ENCODE data around the gene CAPSL. TPM values are rescaled to one million over a fixed set of nuclear protein-coding genes. Genes with fewer than 3 reads are reported as not detected.
"Not testable (repeated sequence)": the region's sequence is repeated elsewhere in the genome, so short reads cannot be mapped to it uniquely, and the experiment has no call there.

CAPSL gene
- total RNA-seq, result not detected
- long read RNA-seq, donor 1, result 0 reads
- long read RNA-seq, donor 2, result 0 reads

GRCh38 chr5:35938568-35939227, at the start of gene CAPSL:
CAPSL (minus strand) TSS chr5:35938622; CDS start chr5:35921120, 17,502 bp downstream.
- intact Hi-C loops (cut with DNase I), result no loop called here
- DNase-seq (ENCODE audit: low spot score), result no peak

DNA sequence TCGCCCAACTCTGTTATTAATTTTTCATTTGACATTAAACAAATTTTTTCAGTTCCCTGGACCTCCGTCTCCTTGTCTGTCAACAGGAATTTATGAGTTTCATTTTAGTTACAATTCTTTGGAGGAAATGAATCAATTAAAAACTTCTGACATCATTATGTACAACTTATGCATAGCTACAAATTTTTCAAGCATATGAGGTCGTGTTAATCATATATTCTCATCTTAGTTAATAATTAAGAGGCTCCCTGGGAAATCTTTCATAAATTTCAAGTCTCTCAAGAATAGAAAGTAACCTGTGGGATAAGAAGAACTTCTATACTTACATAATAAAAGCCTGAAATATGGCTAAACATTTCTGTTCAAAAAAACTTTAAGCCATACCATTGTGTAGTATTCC, 49.4 kb upstream of the CAPSL start:
- DNase-seq (ENCODE audit: low spot score), result no peak
- intact Hi-C loops (cut with DNase I), result no loop called here

GRCh38 chr5:35979715-35980114, 41.3 kb upstream of the CAPSL start:
- intact Hi-C loops (cut with DNase I), result no loop called here
- DNase-seq (ENCODE audit: low spot score), result no peak

DNA sequence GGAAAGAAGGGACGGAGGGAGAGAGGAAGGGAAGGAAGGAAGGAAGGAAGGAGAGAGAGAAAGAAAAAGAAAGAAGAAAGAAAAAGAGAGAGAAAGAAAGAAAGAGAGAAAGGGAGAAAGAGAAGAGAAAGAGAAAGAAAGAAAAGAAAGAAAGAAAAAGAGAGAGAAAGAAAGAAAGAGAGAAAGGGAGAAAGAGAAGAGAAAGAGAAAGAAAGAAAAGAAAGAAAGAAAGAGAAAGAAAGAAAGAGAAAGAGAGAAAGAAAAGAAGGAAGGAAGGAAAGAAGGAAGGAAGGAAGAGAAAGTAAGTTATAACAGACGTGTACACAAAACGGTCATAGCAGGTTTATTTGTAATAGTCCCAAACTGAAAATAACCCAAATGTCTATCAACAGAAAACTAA, 38.4 kb upstream of the CAPSL start:
- intact Hi-C loops (cut with DNase I); DNase-seq (ENCODE audit: low spot score): not testable (repeated sequence)

DNA sequence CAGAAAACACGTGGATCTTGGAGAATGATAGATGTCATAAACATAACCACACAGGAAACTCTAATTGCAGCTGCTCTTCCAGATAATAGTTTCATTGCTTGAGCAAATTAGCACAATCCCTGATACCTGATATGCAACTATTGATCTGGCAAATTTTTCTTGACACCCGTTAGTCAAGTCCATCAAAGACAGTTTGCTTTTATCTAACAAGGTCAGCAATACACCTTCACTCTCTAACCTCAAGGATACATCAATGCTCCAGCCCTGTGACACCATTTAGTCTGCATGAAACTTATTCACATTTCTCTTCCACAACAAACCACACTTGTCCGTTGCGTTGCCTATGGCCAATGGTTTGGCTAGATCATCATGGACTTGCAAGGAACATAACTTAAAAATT, 36.1 kb upstream of the CAPSL start:
- intact Hi-C loops (cut with DNase I), result no loop called here
- DNase-seq (ENCODE audit: low spot score), result no peak

- intact Hi-C loops (cut with DNase I), result no loop called here
- DNase-seq (ENCODE audit: low spot score), result no peak
Measured at GRCh38 chr5:35971878-35972210, 33.4 kb upstream of the CAPSL start.

- intact Hi-C loops (cut with DNase I), result no loop called here
- no peak for DNase-seq (ENCODE audit: low spot score)
Measured at GRCh38 chr5:35971186-35971877, 32.9 kb upstream of the CAPSL start.

GRCh38 chr5:35963381-35963843, 25.0 kb upstream of the CAPSL start:
- no peak for DNase-seq (ENCODE audit: low spot score)
- intact Hi-C loops (cut with DNase I), result no loop called here

- no peak for DNase-seq (ENCODE audit: low spot score)
- intact Hi-C loops (cut with DNase I), result no loop called here
Measured at GRCh38 chr5:35960328-35960727, 21.9 kb upstream of the CAPSL start.

DNA sequence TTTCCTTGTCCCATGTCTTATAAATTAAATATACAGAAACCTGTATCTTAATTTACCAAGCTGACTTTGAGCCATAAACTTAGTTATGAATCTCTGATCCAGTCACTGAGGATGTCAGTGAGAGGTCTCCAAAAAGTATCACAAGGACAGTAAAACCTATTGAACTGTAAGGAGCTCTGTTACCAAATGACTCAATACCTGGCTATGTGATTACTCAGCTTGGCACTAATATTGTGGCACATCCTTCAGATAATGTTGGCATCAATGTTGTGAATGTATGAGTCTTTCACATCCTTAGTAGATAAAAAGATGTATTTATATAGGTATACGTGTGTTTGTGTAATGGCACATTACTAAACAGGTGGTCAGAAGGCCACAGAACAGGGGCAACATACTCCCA, 18.0 kb upstream of the CAPSL start:
- intact Hi-C loops (cut with DNase I), result no loop called here
- DNase-seq (ENCODE audit: low spot score), result no peak

DNA sequence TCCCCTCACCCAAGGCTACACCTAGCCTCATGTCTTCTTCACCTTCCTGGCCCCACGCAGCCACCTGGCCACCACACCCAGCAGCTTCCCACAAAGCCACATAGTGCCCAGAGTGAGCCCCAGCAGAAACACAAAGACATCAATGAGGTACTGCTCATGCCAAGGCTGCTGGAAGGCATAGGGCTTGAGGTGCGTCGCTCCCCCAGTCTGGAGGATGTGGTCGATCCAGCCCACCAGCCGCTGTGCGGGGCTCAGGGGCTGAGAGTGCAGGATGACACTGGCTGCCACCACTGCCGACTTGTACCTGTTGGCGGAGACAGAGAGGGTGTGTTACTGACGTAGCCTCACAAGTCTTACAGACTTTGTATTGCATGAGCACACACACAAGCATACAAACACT, 15.8 kb upstream of the CAPSL start:
- intact Hi-C loops (cut with DNase I), result no loop called here
- DNase-seq (ENCODE audit: low spot score), result no peak

GRCh38 chr5:35947085-35947484, 8.7 kb upstream of the CAPSL start:
- no peak for DNase-seq (ENCODE audit: low spot score)
- intact Hi-C loops (cut with DNase I), result no loop called here

- DNase-seq (ENCODE audit: low spot score), result no peak
- intact Hi-C loops (cut with DNase I), result no loop called here
Measured at GRCh38 chr5:35939639-35940038, 1.2 kb upstream of the CAPSL start.

DNA sequence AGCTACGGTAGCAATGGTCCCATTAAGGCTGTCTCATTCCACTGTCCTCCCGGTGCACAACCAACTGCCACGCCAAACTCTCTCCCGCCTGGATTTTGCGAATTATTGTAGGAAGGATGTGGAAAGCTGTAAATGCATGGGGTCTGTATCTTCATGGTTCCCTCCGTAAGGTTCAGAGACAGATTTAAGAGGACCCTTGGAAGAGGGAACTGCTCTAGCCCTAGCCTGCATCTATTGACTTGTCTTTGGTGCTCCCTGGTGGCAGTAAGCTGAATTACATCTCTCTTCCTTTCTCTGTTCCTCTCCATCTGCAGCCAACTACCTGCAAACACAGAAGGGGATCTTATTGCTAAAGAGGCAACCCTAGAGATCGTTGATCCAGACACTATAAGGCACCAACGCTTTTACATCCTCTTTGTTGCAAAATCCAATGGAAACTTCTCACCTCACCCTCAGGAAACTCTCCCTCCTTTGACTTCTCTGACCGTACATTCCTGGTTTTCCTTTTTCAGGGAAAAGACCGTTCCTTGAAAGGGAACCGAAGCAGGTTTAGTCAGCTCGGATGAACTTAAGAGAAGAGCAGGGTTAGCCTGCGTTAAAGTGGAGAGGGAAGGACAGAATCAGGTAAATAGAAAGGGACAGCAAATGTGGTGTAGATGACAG, 11.9 kb downstream of the CAPSL start:
- DNase-seq (ENCODE audit: low spot score), result no peak
- intact Hi-C loops (cut with DNase I), result loop anchor here in 1 of 2 donors (10.0 kb wide), 1 partner anchor 152 kb away; no protein-coding TSS in a partner anchor

DNA sequence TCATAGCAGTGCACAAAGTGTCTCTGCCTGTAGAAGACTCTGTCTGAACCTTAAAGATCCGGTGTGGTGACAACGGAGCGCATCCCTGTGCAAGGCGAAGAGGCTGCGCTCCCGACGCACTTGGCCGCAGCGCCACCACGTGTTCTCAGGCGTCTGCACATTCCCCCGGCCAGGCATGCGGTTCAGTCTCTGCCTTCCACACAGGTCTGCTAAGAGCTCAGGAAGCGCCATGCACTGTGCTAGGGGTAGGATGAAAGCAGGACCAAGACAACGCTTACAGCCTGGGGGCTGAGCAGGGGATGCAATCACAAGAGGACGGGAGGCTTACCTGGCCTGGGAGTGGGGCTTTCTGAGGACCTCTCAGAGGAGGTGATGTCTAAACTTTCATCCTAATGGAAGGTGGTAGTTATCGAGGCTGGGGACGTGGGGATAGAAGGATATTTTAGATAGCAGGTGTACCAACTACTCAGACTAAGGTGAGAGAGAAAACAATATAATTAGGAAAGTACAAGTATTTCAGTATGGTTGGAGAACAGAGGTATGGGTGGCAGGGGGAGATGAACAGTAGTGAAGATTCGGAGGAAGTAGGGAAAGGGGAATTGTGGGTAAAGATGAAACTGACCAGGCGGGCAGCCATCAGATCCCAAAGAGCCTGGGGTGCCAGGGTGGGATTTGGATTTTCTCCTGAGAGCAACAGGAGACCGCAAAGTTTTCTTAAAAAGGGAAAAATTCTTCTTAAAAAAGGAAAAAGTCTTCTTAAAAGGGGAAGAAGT, 13.3 kb downstream of the CAPSL start:
- intact Hi-C loops (cut with DNase I), result loop anchor here in 1 of 2 donors (10.0 kb wide), 1 partner anchor 150 kb away; no protein-coding TSS in a partner anchor
- DNase-seq (ENCODE audit: low spot score), result peak; percentile 89

GRCh38 chr5:35924122-35924949, 14.1 kb downstream of the CAPSL start:
- intact Hi-C loops (cut with DNase I), result loop anchor here in 1 of 2 donors (10.0 kb wide), 1 partner anchor 150 kb away; no protein-coding TSS in a partner anchor

GRCh38 chr5:35922468-35922867, 16.0 kb downstream of the CAPSL start:
- intact Hi-C loops (cut with DNase I), result loop anchor here in 1 of 2 donors (10.0 kb wide), 1 partner anchor 148 kb away; no protein-coding TSS in a partner anchor
- DNase-seq (ENCODE audit: low spot score), result no peak

More at GRCh38 chr5:35924122-35924949, 14.1 kb downstream of the CAPSL start:
- no peak for DNase-seq (ENCODE audit: low spot score)

GRCh38 chr5:35921930-35922329, 16.5 kb downstream of the CAPSL start:
- intact Hi-C loops (cut with DNase I), result loop anchor here in 1 of 2 donors (10.0 kb wide), 1 partner anchor 147 kb away; no protein-coding TSS in a partner anchor
- DNase-seq (ENCODE audit: low spot score), result no peak
